GM06990 (cell line): ENCODE results near the gene ANO4.

Experiments
- DNase-seq: peaks from one replicate; pipeline ENCODE4 v3.0.0-alpha.2; 2011; ENCODE audit not compliant: insufficient read length; ENCODE audit errors: extremely low read depth
- H3K27me3 ChIP-seq: replicated peaks from 2 replicates; pipeline ENCODE4 v1.6.0; 2011; ENCODE audit warnings: low read length; ENCODE audit not compliant: control insufficient read depth, insufficient read depth
- H3K36me3 ChIP-seq: 2 replicates; pipeline ENCODE4 v1.5.1; 2011; ENCODE audit warnings: low read length; ENCODE audit not compliant: control insufficient read depth, insufficient read depth
- H3K4me3 ChIP-seq: replicated peaks from 2 replicates; pipeline ENCODE4 v1.5.1; 2011; ENCODE audit warnings: low read depth, mild to moderate bottlenecking, control low read depth, low read length
- CTCF ChIP-seq: IDR thresholded peaks from 2 replicates; pipeline ENCODE4 v1.5.1; 2011; ENCODE audit warnings: low read length, control low read depth, mild to moderate bottlenecking, inconsistent platforms; ENCODE audit not compliant: insufficient read depth, poor library complexity, severe bottlenecking

Gene ANO4

GRCh38 chr12:100993916-100994450 lies 199.4 kb downstream of the ANO4 start:
- Histone ChIP-seq H3K36me3 (no peaks in the 10 kb centered on the region), H3K4me3 (no peak overlapping the region), H3K27me3 (peaks cover 1% of the 10 kb centered on the region; the same call in 1 of the 2 replicates)
- TF ChIP-seq CTCF = no peak
- no peak for DNase-seq

GRCh38 chr12:100995201-100995600 lies 200.6 kb downstream of the ANO4 start:
- H3K4me3 ChIP-seq = no peak overlapping the region
- peaks cover 1% of the 10 kb centered on the region for H3K27me3 ChIP-seq
- DNase-seq = peak; percentile 7
- no peaks in the 10 kb centered on the region for H3K36me3 ChIP-seq
- no peak for TF ChIP-seq CTCF

- TF ChIP-seq CTCF = no peak
- Histone ChIP-seq H3K27me3 (peaks cover 1% of the 10 kb centered on the region), H3K36me3 (no peaks in the 10 kb centered on the region), H3K4me3 (no peak overlapping the region)
- peak; percentile 35 for DNase-seq
Observed at GRCh38 chr12:100995771-100996170, 201.2 kb downstream of the ANO4 start.

- H3K27me3 ChIP-seq = no peaks in the 10 kb centered on the region; the same call in none of the 2 replicates
Observed at GRCh38 chr12:101001669-101002068, 207.1 kb downstream of the ANO4 start.

GRCh38 chr12:101002696-101003419 lies 208.3 kb downstream of the ANO4 start:
- DNase-seq = no peak
- Histone ChIP-seq H3K36me3 (no peaks in the 10 kb centered on the region), H3K4me3 (no peak overlapping the region), H3K27me3 (no peaks in the 10 kb centered on the region; the same call in none of the 2 replicates)
- TF ChIP-seq CTCF = no peak

More at GRCh38 chr12:101001669-101002068, 207.1 kb downstream of the ANO4 start:
- Histone ChIP-seq H3K4me3 (no peak overlapping the region), H3K36me3 (no peaks in the 10 kb centered on the region)
- TF ChIP-seq CTCF = no peak
- DNase-seq = peak; percentile 31

- no peak for DNase-seq
Observed at GRCh38 chr12:101004898-101005297, 210.3 kb downstream of the ANO4 start.

More at GRCh38 chr12:101004898-101005297, 210.3 kb downstream of the ANO4 start:
- H3K27me3 ChIP-seq = no peaks in the 10 kb centered on the region; the same call in 1 of the 2 replicates
- no peaks in the 10 kb centered on the region for H3K36me3 ChIP-seq
- H3K4me3 ChIP-seq = no peak overlapping the region
- TF ChIP-seq CTCF = no peak
